Neural progenitor cell (in vitro differentiated cells): ENCODE measurements around the gene PRSS3.
"Not testable (repeated sequence)": the region's sequence is repeated elsewhere in the genome, so short reads cannot be mapped to it uniquely, and the experiment has no call there.

Experiments used
- CTCF ChIP-seq: fragments of 200-600 bp; sonication (generic); IDR thresholded peaks from 2 replicates; pipeline ENCODE4 v1.5.1; 2017; ENCODE audit warnings: antibody characterized with exemption, mild to moderate bottlenecking
- EZH2phosphoT487 ChIP-seq: fragments of 200-600 bp; sonication (generic); IDR thresholded peaks from 2 replicates; pipeline ENCODE4 v1.6.1; 2017; ENCODE audit warnings: antibody characterized with exemption

GRCh38 chr9:33804196-33804595, 8.8 kb downstream of the PRSS3 start:
- TF ChIP-seq CTCF, EZH2phosphoT487: not testable (repeated sequence)
